ENCODE data around the gene TTC38. TPM values are rescaled to one million over a fixed set of nuclear protein-coding genes. Genes with fewer than 3 reads are reported as not detected.

The TTC38 gene
- total and polyA plus RNA-seq, 2 donors (not counting 3 experiments of a cell fraction or from before 2014, with no cell fraction given) = 31.6 to 39.7 TPM

DNA sequence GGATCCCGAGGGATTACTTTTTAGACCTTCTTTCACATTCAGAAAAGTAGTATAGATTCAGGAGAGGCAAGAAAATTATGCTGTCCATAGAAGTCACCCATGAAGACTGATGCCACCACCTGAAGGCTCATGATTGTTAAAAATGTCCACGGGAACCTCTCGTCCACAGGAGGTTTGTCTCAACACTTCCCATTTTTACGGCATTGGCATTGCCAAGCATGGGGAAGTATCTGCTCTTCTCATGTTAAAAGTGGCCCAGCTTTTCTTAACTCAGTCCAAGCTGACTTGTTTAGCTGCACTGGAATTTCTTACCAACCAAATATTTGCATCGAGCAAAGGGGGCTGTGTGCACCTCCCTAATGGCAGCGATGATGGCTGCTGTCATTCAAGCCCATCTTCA lies 27.3 kb upstream of the TTC38 start:
- intact Hi-C loops (cut with micrococcal nuclease) = no loop called here
- FAIRE-seq = no peak

More for the DNA sequence above, 27.3 kb upstream of the TTC38 start:
- DNase-seq (ENCODE audit: low read depth, low spot score) = no peak
- ChIA-PET CTCF (no interaction called here), POLR2A (no interaction called here)
- no peak overlapping the region for H3K4me2 ChIP-seq (ENCODE audit: insufficient read depth, low read length)
- H3K27me3 ChIP-seq (ENCODE audit: control insufficient read depth in 2 of 2, insufficient read depth in 2 of 2, low read length in 2 of 2) = no peaks in the 10 kb centered on the region
- H4K20me1 ChIP-seq (replicated peaks; ENCODE audit: control insufficient read depth, extremely low read depth, insufficient read depth, low read length) = no peaks in the 10 kb centered on the region
- no peak overlapping the region for H3K4me3 ChIP-seq (replicated peaks in 1 of 3; ENCODE audit: insufficient read depth in 1 of 3, low read depth in 1 of 3, low read length in 3 of 3)
- no peaks in the 10 kb centered on the region for H3K9me1 ChIP-seq (replicated peaks; ENCODE audit: control insufficient read depth, extremely low read depth, insufficient read depth, low read length)
- BruUV-seq (replicated peaks) = no TSS peak
- H3K4me1 ChIP-seq (ENCODE audit: control insufficient read depth, extremely low read depth, insufficient read depth, low read length) = no peaks in the 10 kb centered on the region
- H3K9ac ChIP-seq (replicated peaks; ENCODE audit: extremely low read depth, insufficient read depth, low read length) = no peak overlapping the region
- no peak overlapping the region for H3K27ac ChIP-seq (ENCODE audit: insufficient read depth, low read depth, low read length)
- H2AFZ ChIP-seq (ENCODE audit: low read depth, low read length) = no peak overlapping the region
- TF ChIP-seq JUN (IDR thresholded peaks at IDR 0.05; ENCODE audit: borderline replicate concordance, insufficient read depth, insufficient read length, low read depth) = no peak
- TF ChIP-seq MYC (IDR thresholded peaks at IDR 0.05; ENCODE audit: low read depth, low read length) = no peak
- TF ChIP-seq, protein P1, sequence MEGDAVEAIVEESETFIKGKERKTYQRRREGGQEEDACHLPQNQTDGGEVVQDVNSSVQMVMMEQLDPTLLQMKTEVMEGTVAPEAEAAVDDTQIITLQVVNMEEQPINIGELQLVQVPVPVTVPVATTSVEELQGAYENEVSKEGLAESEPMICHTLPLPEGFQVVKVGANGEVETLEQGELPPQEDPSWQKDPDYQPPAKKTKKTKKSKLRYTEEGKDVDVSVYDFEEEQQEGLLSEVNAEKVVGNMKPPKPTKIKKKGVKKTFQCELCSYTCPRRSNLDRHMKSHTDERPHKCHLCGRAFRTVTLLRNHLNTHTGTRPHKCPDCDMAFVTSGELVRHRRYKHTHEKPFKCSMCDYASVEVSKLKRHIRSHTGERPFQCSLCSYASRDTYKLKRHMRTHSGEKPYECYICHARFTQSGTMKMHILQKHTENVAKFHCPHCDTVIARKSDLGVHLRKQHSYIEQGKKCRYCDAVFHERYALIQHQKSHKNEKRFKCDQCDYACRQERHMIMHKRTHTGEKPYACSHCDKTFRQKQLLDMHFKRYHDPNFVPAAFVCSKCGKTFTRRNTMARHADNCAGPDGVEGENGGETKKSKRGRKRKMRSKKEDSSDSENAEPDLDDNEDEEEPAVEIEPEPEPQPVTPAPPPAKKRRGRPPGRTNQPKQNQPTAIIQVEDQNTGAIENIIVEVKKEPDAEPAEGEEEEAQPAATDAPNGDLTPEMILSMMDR (IDR thresholded peaks at IDR 0.05; ENCODE audit: extremely low read depth in 1 of 2, insufficient read depth in 1 of 2, low read depth in 1 of 2, low read length in 2 of 2) = no peak
- TF ChIP-seq GATA2 (IDR thresholded peaks at IDR 0.05; ENCODE audit: insufficient read depth, insufficient read length, low read depth, low read length) = no peak
- TF ChIP-seq MAX (IDR thresholded peaks at IDR 0.05; ENCODE audit: insufficient read depth, insufficient read length) = no peak
- no peak for TF ChIP-seq POLR2AphosphoS5 (IDR thresholded peaks at IDR 0.05; ENCODE audit: insufficient read depth, low read depth, low read length)
- TF ChIP-seq FOS (IDR thresholded peaks at IDR 0.05; ENCODE audit: borderline replicate concordance, insufficient read depth, low read length) = no peak
- TF ChIP-seq EZH2 (IDR thresholded peaks at IDR 0.05; ENCODE audit: borderline replicate concordance, low read depth, low read length, severe bottlenecking) = no peak
- no peak for TF ChIP-seq POLR2A (IDR thresholded peaks at IDR 0.05; ENCODE audit: low read depth, low read length)
- no peaks in the 10 kb centered on the region for H3K36me3 ChIP-seq (ENCODE audit: control insufficient read depth in 2 of 2, extremely low read depth in 1 of 2, insufficient read depth in 2 of 2, low read length in 2 of 2)
- no peaks in the 10 kb centered on the region for H3K9me3 ChIP-seq (replicated peaks; ENCODE audit: control insufficient read depth, insufficient read depth, low read length)
- dilution Hi-C loops (cut with MboI; ENCODE audit: extremely low pct_ligation_motif_present, low sequenced_read_pairs) = no loop called here
- H3K79me2 ChIP-seq (ENCODE audit: control insufficient read depth, insufficient read depth, low read length) = no peaks in the 10 kb centered on the region

Data from endothelial cell of umbilical vein (primary cell).